H1 (cell line): ENCODE results near the gene TSEN34. TPM values are rescaled to one million over a fixed set of nuclear protein-coding genes. Genes with fewer than 3 reads are reported as not detected.

Experiments used
- CHD7 ChIP-seq: fragments of 300-600 bp; sonication (generic); IDR thresholded peaks from 2 replicates; pipeline ENCODE4 v1.7.1; 2012; ENCODE audit warnings: low read length, moderate library complexity, mild to moderate bottlenecking, inconsistent platforms; ENCODE audit not compliant: insufficient replicate concordance
- polyA plus RNA-seq, 7 experiments: library from polyadenylated mRNA; depleted of rRNA in 3 of 7; stranded (reverse) in 5 of 7; unstranded in 2 of 7; fragments of >200 nt in 5 of 7; fragments of 200-250 nt in 2 of 7; gene quantifications; 1 replicate in 5 of 7; 2 replicates in 1 of 7; 4 replicates in 1 of 7; pipeline versions ENCODE4 v1.2.1 to v1.2.3, GENCODE V29; 2011 to 2013; ENCODE audit warnings: missing spikeins in 2 of 7, mixed read lengths in 2 of 7
- total RNA-seq: library from RNA; stranded (reverse); fragmentation: NEBNext Ultra II Directional; extraction: Animal tissue kit (Norgen Biotek cat#: 25700); gene quantifications from 2 replicates; pipeline ENCODE4 v1.2.1, GENCODE V29; 2021

TSEN34 gene
- total and polyA plus RNA-seq, 2 of the 8 experiments (the other 6 are each of a cell fraction or from before 2014, with no cell fraction given), result 22.5 to 52.3 TPM

- no peak for TF ChIP-seq CHD7
- TF ChIP-seq, all 59 proteins: peak for 0
Observed at GRCh38 chr19:54162884-54163283, 28.2 kb upstream of the TSEN34 start (continued).
